Stimulated activated CD4-positive, alpha-beta T cell treated with anti-CD3 and anti-CD28 coated beads, Interleukin-15, amount 100 ng/mL, for 24 hours (primary cell): ENCODE results near the gene DUSP7.
"Not testable (repeated sequence)": the region's sequence is repeated elsewhere in the genome, so short reads cannot be mapped to it uniquely, and the experiment has no call there.

Experiments used
- DNase-seq: peaks from one replicate; pipeline ENCODE4 v3.0.0-alpha.2; 2020

The DUSP7 gene

GRCh38 chr3:52046186-52046901 is 10.0 kb downstream of the DUSP7 start:
- no peak for DNase-seq

- no peak for DNase-seq
Observed at GRCh38 chr3:52044869-52045619, 11.3 kb downstream of the DUSP7 start.

- no peak for DNase-seq
Observed at GRCh38 chr3:52043750-52044149, 12.6 kb downstream of the DUSP7 start.

GRCh38 chr3:52043039-52043438 is 13.3 kb downstream of the DUSP7 start:
- DNase-seq, result not testable (repeated sequence)

GRCh38 chr3:52041118-52041731 is 15.1 kb downstream of the DUSP7 start:
- no peak for DNase-seq

GRCh38 chr3:52040600-52040999 is 15.8 kb downstream of the DUSP7 start:
- no peak for DNase-seq

- no peak for DNase-seq
Observed at GRCh38 chr3:52039846-52040245, 16.5 kb downstream of the DUSP7 start.

- no peak for DNase-seq
Observed at GRCh38 chr3:52039426-52039825, 16.9 kb downstream of the DUSP7 start.

- no peak for DNase-seq
Observed at GRCh38 chr3:52038227-52038626, 18.1 kb downstream of the DUSP7 start.

- no peak for DNase-seq
Observed at GRCh38 chr3:52037291-52037690, 19.1 kb downstream of the DUSP7 start.

GRCh38 chr3:52036829-52037228 is 19.5 kb downstream of the DUSP7 start:
- no peak for DNase-seq

- no peak for DNase-seq
Observed at GRCh38 chr3:52036222-52036694, 20.1 kb downstream of the DUSP7 start.

GRCh38 chr3:52034651-52035050 is 21.7 kb downstream of the DUSP7 start:
- DNase-seq, result no peak

- DNase-seq, result no peak
Observed at GRCh38 chr3:52034212-52034611, 22.2 kb downstream of the DUSP7 start.

- DNase-seq, result not testable (repeated sequence)
Observed at GRCh38 chr3:52033748-52034147, 22.6 kb downstream of the DUSP7 start.

GRCh38 chr3:52032702-52033408 is 23.5 kb downstream of the DUSP7 start:
- DNase-seq, result no peak

GRCh38 chr3:52031896-52032295 is 24.5 kb downstream of the DUSP7 start:
- DNase-seq, result no peak

GRCh38 chr3:52030714-52031310 is 25.6 kb downstream of the DUSP7 start:
- no peak for DNase-seq

- no peak for DNase-seq
Observed at GRCh38 chr3:52029535-52029934, 26.8 kb downstream of the DUSP7 start.

- DNase-seq, result no peak
Observed at GRCh38 chr3:52029053-52029452, 27.3 kb downstream of the DUSP7 start.

GRCh38 chr3:52028572-52028971 is 27.8 kb downstream of the DUSP7 start:
- DNase-seq, result no peak

- no peak for DNase-seq
Observed at GRCh38 chr3:52026041-52026440, 30.3 kb downstream of the DUSP7 start.

- DNase-seq, result no peak
Observed at GRCh38 chr3:52025453-52025852, 30.9 kb downstream of the DUSP7 start.
